A549 (cell line): ENCODE results near the gene MTERF2. TPM values are rescaled to one million over a fixed set of nuclear protein-coding genes. Genes with fewer than 3 reads are reported as not detected.

Source experiments
- ATAC-seq, 2 experiments: fragments of 200-7000 bp in 1 of 2; fragments of >200 bp in 1 of 2; cut with Nextera tagmentation in 1 of 2; cut with Tn5 transposase in 1 of 2; 3 replicates each; pipeline versions ENCODE4 v1.8.0 to v1.9.1; 2018 to 2020; ENCODE audit warnings: mild to moderate bottlenecking in 1 of 2, moderate library complexity in 1 of 2
- CTCF ChIA-PET: fragments of 300-600 bp; sonication (Branson Sonifier 250); formaldehyde crosslinking; extraction: SDS; loops from one replicate; lab custom pipeline; 2021; ENCODE audit warnings: antibody characterized with exemption, inconsistent platforms; lab: Yijun Ruan, JAX
- POLR2A ChIA-PET: fragments of 350-600 bp; formaldehyde crosslinking; extraction: SDS; loops from one replicate; lab custom pipeline; 2021; ENCODE audit warnings: antibody characterized with exemption, inconsistent platforms; lab: Yijun Ruan, JAX
- DNase-seq, 2 experiments: peaks; one replicate each; pipeline versions ENCODE4 v3.0.0 to v3.0.0-alpha.2; 2011 to 2016; ENCODE audit warnings: low read depth in 1 of 2, low spot score in 1 of 2
- FAIRE-seq: peaks from 2 replicates; lab custom pipeline; 2011; peaks lifted over from hg19 to GRCh38; lab: Jason Lieb, UNC
- H3K27ac ChIP-seq, 2 experiments: fragments of >200 bp; sonication (Bioruptor Twin); formaldehyde crosslinking; 3 replicates each; pipeline ENCODE4 v1.5.1; 2016 to 2017
- H3K4me1 ChIP-seq: fragments of >200 bp; sonication (Bioruptor Twin); formaldehyde crosslinking; 3 replicates; pipeline ENCODE4 v1.6.1; 2016
- H3K4me2 ChIP-seq: fragments of >200 bp; sonication (Bioruptor Twin); formaldehyde crosslinking; 3 replicates; pipeline ENCODE4 v1.6.1; 2016
- H3K4me3 ChIP-seq: fragments of >200 bp; sonication (Bioruptor Twin); formaldehyde crosslinking; 3 replicates; pipeline ENCODE4 v1.5.1; 2016
- H3K9me3 ChIP-seq: fragments of >200 bp; sonication (Bioruptor Twin); formaldehyde crosslinking; 3 replicates; pipeline ENCODE4 v1.6.1; 2016
- ATOH8 ChIP-seq: fragments of 250-450 bp; sonication (Bioruptor Pico); IDR thresholded peaks from 2 replicates; pipeline ENCODE4 v1.5.0; 2020; ENCODE audit warnings: low read depth, mild to moderate bottlenecking, moderate library complexity
- CBX2 ChIP-seq: fragments of 200-600 bp; sonication (generic); IDR thresholded peaks from 2 replicates; pipeline ENCODE4 v1.6.1; 2016; ENCODE audit warnings: low read depth, mild to moderate bottlenecking, borderline replicate concordance
- CBX8 ChIP-seq: fragments of 200-600 bp; sonication (generic); IDR thresholded peaks from 2 replicates; pipeline ENCODE4 v1.6.1; 2016
- CHD2 ChIP-seq: fragments of 150-350 bp; IDR thresholded peaks from 2 replicates; pipeline ENCODE4 v1.6.1; 2014; ENCODE audit warnings: low read length; ENCODE audit not compliant: partially characterized antibody
- CHD4 ChIP-seq: fragments of 200-600 bp; sonication (generic); IDR thresholded peaks from 2 replicates; pipeline ENCODE4 v1.6.1; 2016; ENCODE audit warnings: antibody characterized with exemption, mild to moderate bottlenecking, borderline replicate concordance
- CTCF ChIP-seq: fragments of >200 bp; sonication (Bioruptor Twin); formaldehyde crosslinking; IDR thresholded peaks from 3 replicates; pipeline ENCODE4 v1.5.1; 2016
- E2F6 ChIP-seq: IDR thresholded peaks from 2 replicates; pipeline ENCODE4 v1.6.1; 2012; ENCODE audit warnings: low read depth, borderline replicate concordance
- EHF ChIP-seq: fragments of 250-450 bp; sonication (Bioruptor Pico); IDR thresholded peaks from 2 replicates; pipeline ENCODE4 v1.5.0; 2020; ENCODE audit warnings: mild to moderate bottlenecking
- EHMT2 ChIP-seq: fragments of 200-600 bp; sonication (generic); IDR thresholded peaks from 2 replicates; pipeline ENCODE4 v1.6.1; 2016; ENCODE audit warnings: antibody characterized with exemption, low read depth, mild to moderate bottlenecking, moderate library complexity
- EP300 ChIP-seq, 2 experiments: fragments of >200 bp; sonication (Bioruptor Twin); formaldehyde crosslinking; IDR thresholded peaks; 2 replicates in 1 of 2; 3 replicates in 1 of 2; pipeline ENCODE4 v1.6.1; 2016 to 2017
- ESRRA ChIP-seq: fragments of 150-350 bp; IDR thresholded peaks from 2 replicates; pipeline ENCODE4 v1.6.1; 2014; ENCODE audit warnings: mild to moderate bottlenecking, low read length, borderline replicate concordance
- FOSB ChIP-seq: fragments of 250-450 bp; sonication (Bioruptor Pico); IDR thresholded peaks from 2 replicates; pipeline ENCODE4 v1.5.0; 2020; ENCODE audit warnings: mild to moderate bottlenecking, moderate library complexity
- FOSL2 ChIP-seq, 2 experiments: fragments of 450-650 bp in 1 of 2; fragments of >200 bp in 1 of 2; sonication (Bioruptor Twin) in 1 of 2; formaldehyde crosslinking; IDR thresholded peaks; 2 replicates each; pipeline versions ENCODE4 v1.5.0 to v1.6.1; 2016 to 2020; ENCODE audit warnings: mild to moderate bottlenecking in 1 of 2, moderate library complexity in 1 of 2
- FOXS1 ChIP-seq: fragments of 250-450 bp; sonication (Bioruptor Pico); IDR thresholded peaks from 2 replicates; pipeline ENCODE4 v1.5.0; 2020; ENCODE audit warnings: mild to moderate bottlenecking, moderate library complexity
- HDAC2 ChIP-seq: fragments of 200-600 bp; sonication (generic); IDR thresholded peaks from 2 replicates; pipeline ENCODE4 v1.6.1; 2016
- HES2 ChIP-seq: fragments of >200 bp; sonication (Bioruptor Twin); formaldehyde crosslinking; IDR thresholded peaks from 2 replicates; pipeline ENCODE4 v1.6.1; 2016
- HEYL ChIP-seq: fragments of 250-450 bp; sonication (Bioruptor Pico); IDR thresholded peaks from 2 replicates; pipeline ENCODE4 v1.8.0; 2021; ENCODE audit warnings: mild to moderate bottlenecking, moderate library complexity
- JUN ChIP-seq, 2 experiments: fragments of >200 bp; sonication (Bioruptor Twin); formaldehyde crosslinking; IDR thresholded peaks; 2 replicates in 1 of 2; 3 replicates in 1 of 2; pipeline ENCODE4 v1.6.1; 2016 to 2017
- JUNB ChIP-seq: fragments of >200 bp; sonication (Bioruptor Twin); formaldehyde crosslinking; IDR thresholded peaks from 2 replicates; pipeline ENCODE4 v1.6.1; 2016
- KDM5A ChIP-seq: fragments of 200-600 bp; sonication (generic); IDR thresholded peaks from 2 replicates; pipeline ENCODE4 v1.6.1; 2016; ENCODE audit warnings: antibody characterized with exemption, mild to moderate bottlenecking
- MAFK ChIP-seq: fragments of 450-650 bp; IDR thresholded peaks from 2 replicates; pipeline ENCODE4 v1.6.1; 2014; ENCODE audit not compliant: partially characterized antibody
- MAZ ChIP-seq: fragments of 150-350 bp; IDR thresholded peaks from 2 replicates; pipeline ENCODE4 v1.6.1; 2014; ENCODE audit warnings: antibody characterized with exemption, low read depth, low read length, borderline replicate concordance
- NFE2L2 ChIP-seq: fragments of 150-350 bp; conservative IDR thresholded peaks from 2 replicates; pipeline ENCODE4 v1.6.1; 2014; ENCODE audit warnings: low read length
- POLR2A ChIP-seq: IDR thresholded peaks from 2 replicates; pipeline ENCODE4 v1.6.1; 2012; ENCODE audit warnings: mild to moderate bottlenecking, low read length
- RCOR1 ChIP-seq: fragments of 150-350 bp; IDR thresholded peaks from 2 replicates; pipeline ENCODE4 v1.6.1; 2014; ENCODE audit warnings: antibody characterized with exemption, low read length, low read depth
- REST ChIP-seq: fragments of 200-600 bp; sonication (generic); IDR thresholded peaks from 2 replicates; pipeline ENCODE4 v1.6.1; 2016; ENCODE audit warnings: antibody characterized with exemption, mild to moderate bottlenecking, moderate library complexity
- RNF2 ChIP-seq: fragments of 200-600 bp; sonication (generic); IDR thresholded peaks from 2 replicates; pipeline ENCODE4 v1.6.1; 2016; ENCODE audit warnings: low read depth, mild to moderate bottlenecking, antibody characterized with exemption, moderate library complexity, borderline replicate concordance
- SMC3 ChIP-seq: fragments of >200 bp; sonication (Bioruptor Twin); formaldehyde crosslinking; IDR thresholded peaks from 3 replicates; pipeline ENCODE4 v1.6.1; 2018; ENCODE audit warnings: inconsistent platforms
- TP53 ChIP-seq: fragments of 250-450 bp; sonication (Bioruptor Pico); IDR thresholded peaks from 2 replicates; pipeline ENCODE4 v1.5.0; 2021; ENCODE audit warnings: mild to moderate bottlenecking, moderate library complexity
- ZC3H11A ChIP-seq: fragments of 450-650 bp; IDR thresholded peaks from 2 replicates; pipeline ENCODE4 v1.6.1; 2014; ENCODE audit warnings: antibody characterized with exemption, mild to moderate bottlenecking
- ZNF302 ChIP-seq: fragments of 250-450 bp; sonication (Bioruptor Pico); IDR thresholded peaks from 2 replicates; pipeline ENCODE4 v1.9.0; 2021; ENCODE audit warnings: inconsistent platforms, mild to moderate bottlenecking, moderate library complexity
- WGBS: methylation state at CpG from one replicate; pipeline ENCODE4 v1.1.6; 2017; ENCODE audit errors: missing lambda C conversion rate; 5-methylcytosine and 5-hydroxymethylcytosine counted together
- polyA plus RNA-seq, 4 experiments: library from polyadenylated mRNA; depleted of rRNA in 3 of 4; stranded (reverse); fragments of >200 nt; fragmentation: RNase III in 1 of 4; extraction: RNeasy Plus Mini Kit Qiagen cat#74134 plus additional on column Dnase treatment in 1 of 4; gene quantifications; 2 replicates in 3 of 4; 3 replicates in 1 of 4; pipeline ENCODE4 v1.2.3, GENCODE V29; 2011 to 2017

The MTERF2 gene
- polyA plus RNA-seq, 2 of the 4 experiments (the other 2 are of a cell fraction), result 13.9 to 14.5 TPM

- no peak for TF ChIP-seq ATOH8 (CRISPR knock-in tag)
- no peak for TF ChIP-seq SMC3
- no peak for TF ChIP-seq CBX8
- no peak for TF ChIP-seq MAZ
- TF ChIP-seq EHMT2, result no peak
- TF ChIP-seq HDAC2, result no peak
- no peak for TF ChIP-seq RCOR1
- TF ChIP-seq, all 56 proteins: peak for 0
Observed at GRCh38 chr12:106984588-106985137, 2.3 kb downstream of the MTERF2 start (continued).

- Histone ChIP-seq H3K9me3 (no peaks in the 10 kb centered on the region), H3K4me2 (no peak overlapping the region)
- no peak for FAIRE-seq
- TF ChIP-seq MAFK (no peak), HES2 (no peak), CHD2 (no peak), ATOH8 (CRISPR knock-in tag) (no peak), ZNF302 (no peak), CBX2 (no peak), POLR2A (no peak), EP300 (IDR thresholded peaks at IDR 0.05) (no peak), E2F6 (no peak), EHF (CRISPR knock-in tag) (no peak)
- TF ChIP-seq, all 56 proteins: peak for 0
- peaks cover 8% of the 10 kb centered on the region; the same call in 2 of the 3 replicates for H3K4me1 ChIP-seq
- H3K4me3 ChIP-seq, result no peak overlapping the region
- ChIA-PET POLR2A (no interaction called here), CTCF (no interaction called here)
- no peak for DNase-seq
- H3K27ac ChIP-seq, result no peak overlapping the region
- no peak for ATAC-seq
- WGBS, result 73% methylated on average over 1 of the region's 1 CpG
Observed at GRCh38 chr12:106982229-106982628, 4.7 kb downstream of the MTERF2 start.

GRCh38 chr12:106981788-106982187, 5.2 kb downstream of the MTERF2 start:
- Histone ChIP-seq H3K9me3 (no peaks in the 10 kb centered on the region), H3K4me1 (peaks cover 10% of the 10 kb centered on the region; the same call in 2 of the 3 replicates), H3K27ac (no peak overlapping the region), H3K4me3 (no peak overlapping the region), H3K4me2 (no peak overlapping the region)
- POLR2A ChIA-PET, result no interaction called here
- FAIRE-seq (no peak), ATAC-seq (no peak), DNase-seq (no peak)
- CTCF ChIA-PET, result no interaction called here
- 88% methylated on average over 3 of the region's 3 CpGs for WGBS
- no peak for TF ChIP-seq CTCF
- TF ChIP-seq EP300 (IDR thresholded peaks at IDR 0.05), result no peak
- no peak for TF ChIP-seq NFE2L2
- no peak for TF ChIP-seq KDM5A
- no peak for TF ChIP-seq ZC3H11A
- TF ChIP-seq FOXS1 (CRISPR knock-in tag), result no peak
- TF ChIP-seq FOSB (CRISPR knock-in tag), result no peak
- no peak for TF ChIP-seq RNF2
- TF ChIP-seq TP53 (CRISPR knock-in tag), result no peak
- TF ChIP-seq HEYL (CRISPR knock-in tag), result no peak
- no peak for TF ChIP-seq JUNB
- TF ChIP-seq REST, result no peak
- no peak for TF ChIP-seq ESRRA
- no peak for TF ChIP-seq FOSL2 (IDR thresholded peaks at IDR 0.05)
- no peak for TF ChIP-seq FOSL2 (CRISPR knock-in tag; IDR thresholded peaks at IDR 0.05)
- TF ChIP-seq CHD4, result no peak
- TF ChIP-seq JUN (IDR thresholded peaks at IDR 0.05), result no peak
